WTC11 (cell line): ENCODE results near the gene SYCE3. TPM values are rescaled to one million over a fixed set of nuclear protein-coding genes. Genes with fewer than 3 reads are reported as not detected.

Source experiments
- ATF1 ChIP-seq: sonication (generic); formaldehyde crosslinking; IDR thresholded peaks from 2 replicates; pipeline ENCODE4 v1.8.1; 2023; ENCODE audit warnings: mild to moderate bottlenecking, moderate library complexity, missing genetic modification reagents
- CBFB ChIP-seq: sonication (generic); formaldehyde crosslinking; IDR thresholded peaks from 2 replicates; pipeline ENCODE4 v1.8.1; 2022; ENCODE audit warnings: mild to moderate bottlenecking, low read depth, missing genetic modification reagents
- CREB1 ChIP-seq: sonication (generic); formaldehyde crosslinking; IDR thresholded peaks from 2 replicates; pipeline ENCODE4 v1.8.0; 2023; ENCODE audit warnings: mild to moderate bottlenecking, missing genetic modification reagents
- CREM ChIP-seq: sonication (generic); formaldehyde crosslinking; IDR thresholded peaks from 2 replicates; pipeline ENCODE4 v1.8.1; 2022; ENCODE audit warnings: mild to moderate bottlenecking, missing genetic modification reagents, moderate library complexity
- FOXK1 ChIP-seq: sonication (generic); formaldehyde crosslinking; IDR thresholded peaks from 2 replicates; pipeline ENCODE4 v1.8.0; 2022; ENCODE audit warnings: mild to moderate bottlenecking, moderate library complexity, missing genetic modification reagents
- FOXP1 ChIP-seq: sonication (generic); formaldehyde crosslinking; IDR thresholded peaks from 2 replicates; pipeline ENCODE4 v1.8.0; 2022; ENCODE audit warnings: missing genetic modification reagents, mild to moderate bottlenecking, moderate library complexity, borderline replicate concordance
- GABPB1 ChIP-seq: sonication (generic); formaldehyde crosslinking; IDR thresholded peaks from 2 replicates; pipeline ENCODE4 v1.8.1; 2023; ENCODE audit warnings: mild to moderate bottlenecking, missing genetic modification reagents
- KAT7 ChIP-seq: sonication (generic); formaldehyde crosslinking; IDR thresholded peaks from 2 replicates; pipeline ENCODE4 v1.8.1; 2023; ENCODE audit warnings: missing genetic modification reagents, mild to moderate bottlenecking, borderline replicate concordance
- MYBL2 ChIP-seq: sonication (generic); formaldehyde crosslinking; IDR thresholded peaks from 2 replicates; pipeline ENCODE4 v1.8.1; 2023; ENCODE audit warnings: mild to moderate bottlenecking, moderate library complexity, missing genetic modification reagents
- NFYB ChIP-seq: sonication (generic); formaldehyde crosslinking; conservative IDR thresholded peaks from 2 replicates; pipeline ENCODE4 v1.8.0; 2022; ENCODE audit warnings: low read depth, missing genetic modification reagents
- NR3C1 ChIP-seq: sonication (generic); formaldehyde crosslinking; conservative IDR thresholded peaks from 2 replicates; pipeline ENCODE4 v1.8.1; 2023; ENCODE audit warnings: low read depth, mild to moderate bottlenecking, missing genetic modification reagents
- SOX15 ChIP-seq: fragments of 250-450 bp; sonication (Bioruptor Pico); IDR thresholded peaks from 2 replicates; pipeline ENCODE4 v1.9.0; 2021; ENCODE audit warnings: mild to moderate bottlenecking
- STAT6 ChIP-seq: sonication (generic); formaldehyde crosslinking; conservative IDR thresholded peaks from 2 replicates; pipeline ENCODE4 v1.8.1; 2023; ENCODE audit warnings: mild to moderate bottlenecking, low read depth, missing genetic modification reagents, moderate library complexity
- TEAD4 ChIP-seq: sonication (generic); formaldehyde crosslinking; IDR thresholded peaks from 2 replicates; pipeline ENCODE4 v1.8.0; 2022; ENCODE audit warnings: mild to moderate bottlenecking, missing genetic modification reagents
- USF2 ChIP-seq: sonication (generic); formaldehyde crosslinking; IDR thresholded peaks from 2 replicates; pipeline ENCODE4 v1.8.1; 2023; ENCODE audit warnings: mild to moderate bottlenecking, missing genetic modification reagents, moderate library complexity
- ZNF219 ChIP-seq: sonication (generic); formaldehyde crosslinking; IDR thresholded peaks from 2 replicates; pipeline ENCODE4 v1.8.0; 2023; ENCODE audit warnings: missing genetic modification reagents, mild to moderate bottlenecking, borderline replicate concordance
- ZNF232 ChIP-seq: sonication (generic); formaldehyde crosslinking; IDR thresholded peaks from 2 replicates; pipeline ENCODE4 v1.8.0; 2022; ENCODE audit warnings: mild to moderate bottlenecking, missing genetic modification reagents
- ZNF263 ChIP-seq: sonication (generic); formaldehyde crosslinking; IDR thresholded peaks from 2 replicates; pipeline ENCODE4 v1.8.1; 2022; ENCODE audit warnings: low read depth, mild to moderate bottlenecking, moderate library complexity, missing genetic modification reagents
- ZNF317 ChIP-seq: sonication (generic); formaldehyde crosslinking; IDR thresholded peaks from 2 replicates; pipeline ENCODE4 v1.8.1; 2023; ENCODE audit warnings: low read depth, mild to moderate bottlenecking, moderate library complexity, missing genetic modification reagents, borderline replicate concordance
- ZNF416 ChIP-seq: fragments of 250-450 bp; sonication (Bioruptor Pico); IDR thresholded peaks from 2 replicates; pipeline ENCODE4 v1.9.0; 2021; ENCODE audit warnings: mild to moderate bottlenecking, inconsistent platforms
- ZNF671 ChIP-seq: fragments of 250-450 bp; sonication (Bioruptor Pico); IDR thresholded peaks from 2 replicates; pipeline ENCODE4 v1.8.0; 2021; ENCODE audit warnings: mild to moderate bottlenecking
- ZSCAN18 ChIP-seq: fragments of 250-450 bp; sonication (Bioruptor Pico); IDR thresholded peaks from 2 replicates; pipeline ENCODE4 v2.1.2; 2022; ENCODE audit warnings: mild to moderate bottlenecking, moderate library complexity
- total RNA-seq: library from RNA; stranded (reverse); gene quantifications from 3 replicates; pipeline ENCODE4 v1.2.3, GENCODE V29; 2021
- TF ChIP-seq, protein P1 (sequence below): sonication (generic); formaldehyde crosslinking; IDR thresholded peaks from 2 replicates; pipeline ENCODE4 v1.8.0; 2023; ENCODE audit warnings: missing genetic modification reagents, mild to moderate bottlenecking, borderline replicate concordance
- TF ChIP-seq, protein P2 (sequence below): fragments of 250-450 bp; sonication (Bioruptor Pico); IDR thresholded peaks from 2 replicates; pipeline ENCODE4 v1.8.0; 2021; ENCODE audit warnings: mild to moderate bottlenecking
- TF ChIP-seq, protein P3 (sequence below): sonication (generic); formaldehyde crosslinking; IDR thresholded peaks from 2 replicates; pipeline ENCODE4 v1.8.1; 2023; ENCODE audit warnings: mild to moderate bottlenecking, missing genetic modification reagents
- TF ChIP-seq, protein P4 (sequence below): fragments of 250-450 bp; sonication (Bioruptor Pico); IDR thresholded peaks from 2 replicates; pipeline ENCODE4 v1.9.0; 2021; ENCODE audit warnings: moderate library complexity, mild to moderate bottlenecking, inconsistent platforms, borderline replicate concordance

SYCE3 gene
- total RNA-seq, 1 experiment from 2014 or later = 0.46 TPM

DNA sequence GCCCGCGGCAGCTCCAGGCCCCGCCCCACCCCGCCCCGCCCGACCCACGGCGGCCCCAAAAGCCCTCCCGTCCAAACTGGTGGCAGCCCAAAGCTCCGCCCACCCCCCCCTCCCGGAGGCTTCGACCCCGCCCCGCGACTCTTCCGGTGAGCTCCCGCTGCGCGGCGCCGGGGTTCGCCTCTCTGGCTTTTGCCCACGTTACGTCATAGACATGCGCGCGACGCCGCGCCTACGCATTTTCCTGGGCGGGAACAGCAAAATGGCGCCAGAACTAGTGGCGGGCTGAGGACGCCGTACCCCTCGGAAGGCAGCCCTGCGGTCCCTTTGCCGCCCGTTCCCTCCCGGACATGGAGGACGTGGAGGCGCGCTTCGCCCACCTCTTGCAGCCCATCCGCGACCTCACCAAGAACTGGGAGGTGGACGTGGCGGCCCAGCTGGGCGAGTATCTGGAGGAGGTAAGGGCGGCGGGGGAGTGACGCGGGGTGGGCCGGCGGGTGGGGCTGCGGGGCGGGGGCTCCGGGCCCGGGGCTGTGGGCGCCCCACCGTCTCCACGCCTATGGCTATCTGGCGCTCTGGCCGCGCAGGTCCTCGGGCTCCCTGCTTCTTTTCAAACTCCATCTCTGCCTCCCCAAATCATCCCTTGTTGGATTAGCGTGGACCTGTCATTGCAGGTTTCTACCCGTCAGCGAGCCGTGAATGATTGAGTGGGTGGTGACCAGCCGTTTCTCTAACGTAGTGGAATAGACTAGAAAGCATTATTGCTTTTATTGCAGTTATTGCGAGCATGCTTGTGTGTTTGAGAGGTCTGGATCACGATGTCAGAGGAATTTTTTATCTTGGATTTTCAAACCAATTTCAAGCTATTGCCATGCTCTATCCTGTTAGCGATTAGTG lies 54.5 kb downstream of the SYCE3 start, which contains the start of gene NCAPH2 (continued):
- TF ChIP-seq CREB1 (CRISPR knock-in tag) (peak; percentile 63; the same call in 1 of the 2 replicates), NR3C1 (CRISPR knock-in tag) (no peak), CBFB (CRISPR knock-in tag) (no peak), KAT7 (CRISPR knock-in tag) (0 out of 2 replicates have a peak, but pooled peaks have one; percentile 60), ZNF232 (CRISPR knock-in tag) (peak; percentile 71; the same call in 1 of the 2 replicates), GABPB1 (CRISPR knock-in tag) (peak; percentile 82), ATF1 (peak; percentile 43; the same call in 1 of the 2 replicates), MYBL2 (peak; percentile 76; the same call in 1 of the 2 replicates), ZSCAN18 (CRISPR knock-in tag) (no peak), ZNF317 (CRISPR knock-in tag) (no peak), CREM (CRISPR knock-in tag) (peak; percentile 97), TEAD4 (CRISPR knock-in tag) (0 out of 2 replicates have a peak, but pooled peaks have one; percentile 23), ZNF416 (CRISPR knock-in tag) (no peak), NFYB (CRISPR knock-in tag) (no peak), FOXP1 (peak; percentile 74; the same call in 1 of the 2 replicates), ZNF219 (CRISPR knock-in tag) (no peak), ZNF671 (CRISPR knock-in tag) (no peak), ZNF263 (CRISPR knock-in tag) (no peak), FOXK1 (CRISPR knock-in tag) (peak; percentile 92), STAT6 (CRISPR knock-in tag) (no peak), USF2 (peak; percentile 21; the same call in 1 of the 2 replicates), SOX15 (CRISPR knock-in tag) (no peak)
- TF ChIP-seq, protein P1, sequence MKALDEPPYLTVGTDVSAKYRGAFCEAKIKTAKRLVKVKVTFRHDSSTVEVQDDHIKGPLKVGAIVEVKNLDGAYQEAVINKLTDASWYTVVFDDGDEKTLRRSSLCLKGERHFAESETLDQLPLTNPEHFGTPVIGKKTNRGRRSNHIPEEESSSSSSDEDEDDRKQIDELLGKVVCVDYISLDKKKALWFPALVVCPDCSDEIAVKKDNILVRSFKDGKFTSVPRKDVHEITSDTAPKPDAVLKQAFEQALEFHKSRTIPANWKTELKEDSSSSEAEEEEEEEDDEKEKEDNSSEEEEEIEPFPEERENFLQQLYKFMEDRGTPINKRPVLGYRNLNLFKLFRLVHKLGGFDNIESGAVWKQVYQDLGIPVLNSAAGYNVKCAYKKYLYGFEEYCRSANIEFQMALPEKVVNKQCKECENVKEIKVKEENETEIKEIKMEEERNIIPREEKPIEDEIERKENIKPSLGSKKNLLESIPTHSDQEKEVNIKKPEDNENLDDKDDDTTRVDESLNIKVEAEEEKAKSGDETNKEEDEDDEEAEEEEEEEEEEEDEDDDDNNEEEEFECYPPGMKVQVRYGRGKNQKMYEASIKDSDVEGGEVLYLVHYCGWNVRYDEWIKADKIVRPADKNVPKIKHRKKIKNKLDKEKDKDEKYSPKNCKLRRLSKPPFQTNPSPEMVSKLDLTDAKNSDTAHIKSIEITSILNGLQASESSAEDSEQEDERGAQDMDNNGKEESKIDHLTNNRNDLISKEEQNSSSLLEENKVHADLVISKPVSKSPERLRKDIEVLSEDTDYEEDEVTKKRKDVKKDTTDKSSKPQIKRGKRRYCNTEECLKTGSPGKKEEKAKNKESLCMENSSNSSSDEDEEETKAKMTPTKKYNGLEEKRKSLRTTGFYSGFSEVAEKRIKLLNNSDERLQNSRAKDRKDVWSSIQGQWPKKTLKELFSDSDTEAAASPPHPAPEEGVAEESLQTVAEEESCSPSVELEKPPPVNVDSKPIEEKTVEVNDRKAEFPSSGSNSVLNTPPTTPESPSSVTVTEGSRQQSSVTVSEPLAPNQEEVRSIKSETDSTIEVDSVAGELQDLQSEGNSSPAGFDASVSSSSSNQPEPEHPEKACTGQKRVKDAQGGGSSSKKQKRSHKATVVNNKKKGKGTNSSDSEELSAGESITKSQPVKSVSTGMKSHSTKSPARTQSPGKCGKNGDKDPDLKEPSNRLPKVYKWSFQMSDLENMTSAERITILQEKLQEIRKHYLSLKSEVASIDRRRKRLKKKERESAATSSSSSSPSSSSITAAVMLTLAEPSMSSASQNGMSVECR (CRISPR knock-in tag) = peak; percentile 90; the same call in 1 of the 2 replicates
- TF ChIP-seq, protein P2, sequence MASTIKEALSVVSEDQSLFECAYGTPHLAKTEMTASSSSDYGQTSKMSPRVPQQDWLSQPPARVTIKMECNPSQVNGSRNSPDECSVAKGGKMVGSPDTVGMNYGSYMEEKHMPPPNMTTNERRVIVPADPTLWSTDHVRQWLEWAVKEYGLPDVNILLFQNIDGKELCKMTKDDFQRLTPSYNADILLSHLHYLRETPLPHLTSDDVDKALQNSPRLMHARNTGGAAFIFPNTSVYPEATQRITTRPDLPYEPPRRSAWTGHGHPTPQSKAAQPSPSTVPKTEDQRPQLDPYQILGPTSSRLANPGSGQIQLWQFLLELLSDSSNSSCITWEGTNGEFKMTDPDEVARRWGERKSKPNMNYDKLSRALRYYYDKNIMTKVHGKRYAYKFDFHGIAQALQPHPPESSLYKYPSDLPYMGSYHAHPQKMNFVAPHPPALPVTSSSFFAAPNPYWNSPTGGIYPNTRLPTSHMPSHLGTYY (CRISPR knock-in tag) = no peak
- TF ChIP-seq, protein P3, sequence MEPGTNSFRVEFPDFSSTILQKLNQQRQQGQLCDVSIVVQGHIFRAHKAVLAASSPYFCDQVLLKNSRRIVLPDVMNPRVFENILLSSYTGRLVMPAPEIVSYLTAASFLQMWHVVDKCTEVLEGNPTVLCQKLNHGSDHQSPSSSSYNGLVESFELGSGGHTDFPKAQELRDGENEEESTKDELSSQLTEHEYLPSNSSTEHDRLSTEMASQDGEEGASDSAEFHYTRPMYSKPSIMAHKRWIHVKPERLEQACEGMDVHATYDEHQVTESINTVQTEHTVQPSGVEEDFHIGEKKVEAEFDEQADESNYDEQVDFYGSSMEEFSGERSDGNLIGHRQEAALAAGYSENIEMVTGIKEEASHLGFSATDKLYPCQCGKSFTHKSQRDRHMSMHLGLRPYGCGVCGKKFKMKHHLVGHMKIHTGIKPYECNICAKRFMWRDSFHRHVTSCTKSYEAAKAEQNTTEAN = no peak
- TF ChIP-seq, protein P4, sequence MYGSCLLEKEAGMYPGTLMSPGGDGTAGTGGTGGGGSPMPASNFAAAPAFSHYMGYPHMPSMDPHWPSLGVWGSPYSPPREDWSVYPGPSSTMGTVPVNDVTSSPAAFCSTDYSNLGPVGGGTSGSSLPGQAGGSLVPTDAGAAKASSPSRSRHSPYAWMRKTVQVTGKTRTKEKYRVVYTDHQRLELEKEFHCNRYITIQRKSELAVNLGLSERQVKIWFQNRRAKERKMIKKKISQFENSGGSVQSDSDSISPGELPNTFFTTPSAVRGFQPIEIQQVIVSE (CRISPR knock-in tag) = no peak
